NT2/D1 (cell line): ENCODE data around the gene MCTP1.

Experiments used
- DNase-seq: peaks from one replicate; pipeline ENCODE4 v3.0.0-alpha.2; 2011; ENCODE audit warnings: low read depth, low spot score
- H3K27me3 ChIP-seq: 2 replicates; pipeline ENCODE4 v1.6.0; 2011; ENCODE audit warnings: mild to moderate bottlenecking; ENCODE audit not compliant: insufficient read length, insufficient read depth
- H3K36me3 ChIP-seq: 2 replicates; pipeline ENCODE4 v1.6.1; 2011; ENCODE audit warnings: mild to moderate bottlenecking, low read length, mixed read lengths; ENCODE audit not compliant: insufficient read depth, insufficient read length
- H3K4me1 ChIP-seq: 2 replicates; pipeline ENCODE4 v1.5.1; 2011; ENCODE audit not compliant: insufficient read depth, insufficient read length
- H3K4me3 ChIP-seq: 2 replicates; pipeline ENCODE4 v1.5.1; 2011; ENCODE audit warnings: low read depth; ENCODE audit not compliant: insufficient read length
- H3K9ac ChIP-seq: 2 replicates; pipeline ENCODE4 v1.6.0; 2011; ENCODE audit warnings: low read depth; ENCODE audit not compliant: insufficient read length
- H3K9me3 ChIP-seq: 2 replicates; pipeline ENCODE4 v1.5.1; 2011; ENCODE audit warnings: mild to moderate bottlenecking, low read length; ENCODE audit not compliant: insufficient read depth
- SUZ12 ChIP-seq: IDR thresholded peaks from 2 replicates; pipeline ENCODE4 v1.6.1; 2011; ENCODE audit not compliant: insufficient read length, insufficient read depth; ENCODE audit errors: extremely low read depth
- YY1 ChIP-seq: IDR thresholded peaks from 2 replicates; pipeline ENCODE4 v1.6.1; 2011; ENCODE audit not compliant: insufficient read length, insufficient read depth
- ZNF274 ChIP-seq: IDR thresholded peaks from 2 replicates; pipeline ENCODE4 v1.6.1; 2011; ENCODE audit warnings: mild to moderate bottlenecking, low read depth, low read length

MCTP1 gene

GRCh38 chr5:95026718-95027117, 258.2 kb downstream of the MCTP1 start:
- H3K4me1 ChIP-seq = no peaks in the 10 kb centered on the region
- TF ChIP-seq SUZ12 = no peak
- no peak for TF ChIP-seq YY1
- TF ChIP-seq ZNF274 = no peak
- no peaks in the 10 kb centered on the region for H3K9me3 ChIP-seq
- H3K9ac ChIP-seq = no peak overlapping the region
- H3K27me3 ChIP-seq = no peaks in the 10 kb centered on the region
- H3K4me3 ChIP-seq = no peak overlapping the region
- H3K36me3 ChIP-seq = no peaks in the 10 kb centered on the region
- DNase-seq = no peak

GRCh38 chr5:95022967-95023695, 261.8 kb downstream of the MCTP1 start:
- no peak overlapping the region for H3K4me3 ChIP-seq
- no peaks in the 10 kb centered on the region for H3K4me1 ChIP-seq
- TF ChIP-seq SUZ12 (no peak), ZNF274 (no peak), YY1 (no peak)
- no peak for DNase-seq
- no peaks in the 10 kb centered on the region for H3K9me3 ChIP-seq
- no peak overlapping the region for H3K9ac ChIP-seq
- H3K27me3 ChIP-seq = no peaks in the 10 kb centered on the region
- H3K36me3 ChIP-seq = no peaks in the 10 kb centered on the region

DNA sequence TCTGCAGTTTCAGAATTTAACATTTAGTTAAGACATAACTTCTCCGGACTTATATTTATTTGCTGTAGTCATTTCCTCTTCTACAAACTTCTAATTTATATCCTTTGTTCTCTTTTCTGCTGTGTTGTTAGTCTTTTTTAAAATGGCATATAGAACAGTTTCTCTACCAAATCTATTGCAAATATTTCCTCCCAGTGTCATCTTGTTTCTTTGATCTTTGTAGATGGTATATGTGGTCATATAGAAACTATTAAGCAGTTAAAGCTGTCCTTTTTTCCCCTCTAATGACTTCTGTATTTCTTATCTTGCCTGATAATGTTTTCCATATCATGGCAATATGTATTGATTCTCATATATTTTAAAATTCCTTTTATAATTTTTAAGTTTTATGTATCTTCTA, 264.5 kb downstream of the MCTP1 start:
- Histone ChIP-seq H3K9ac (no peak overlapping the region), H3K36me3 (no peaks in the 10 kb centered on the region), H3K4me3 (no peak overlapping the region), H3K9me3 (no peaks in the 10 kb centered on the region), H3K4me1 (no peaks in the 10 kb centered on the region), H3K27me3 (no peaks in the 10 kb centered on the region)
- TF ChIP-seq ZNF274 (no peak), SUZ12 (no peak), YY1 (no peak)
- DNase-seq = no peak

DNA sequence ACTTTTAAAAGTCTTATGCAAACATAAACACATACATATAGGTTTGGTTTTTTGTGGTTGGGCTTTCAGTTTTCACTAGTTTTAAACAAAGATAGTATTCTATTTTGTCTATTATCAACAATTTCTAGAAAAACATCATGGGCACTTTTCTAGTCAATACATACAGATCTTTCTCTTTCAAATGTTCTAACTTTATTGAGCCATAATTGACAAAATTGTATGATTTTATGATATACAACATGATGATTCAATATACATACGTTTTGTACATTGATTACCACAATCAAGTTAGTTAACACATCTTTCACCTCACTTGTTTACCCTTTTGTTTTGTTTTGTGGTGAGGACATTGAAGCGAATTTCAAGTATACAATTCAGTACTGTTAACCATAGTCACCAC, 265.9 kb downstream of the MCTP1 start:
- Histone ChIP-seq H3K27me3 (no peaks in the 10 kb centered on the region), H3K4me3 (no peak overlapping the region), H3K36me3 (no peaks in the 10 kb centered on the region), H3K9me3 (no peaks in the 10 kb centered on the region), H3K4me1 (no peaks in the 10 kb centered on the region), H3K9ac (no peak overlapping the region)
- no peak for DNase-seq
- TF ChIP-seq YY1 (no peak), ZNF274 (no peak), SUZ12 (no peak)

DNA sequence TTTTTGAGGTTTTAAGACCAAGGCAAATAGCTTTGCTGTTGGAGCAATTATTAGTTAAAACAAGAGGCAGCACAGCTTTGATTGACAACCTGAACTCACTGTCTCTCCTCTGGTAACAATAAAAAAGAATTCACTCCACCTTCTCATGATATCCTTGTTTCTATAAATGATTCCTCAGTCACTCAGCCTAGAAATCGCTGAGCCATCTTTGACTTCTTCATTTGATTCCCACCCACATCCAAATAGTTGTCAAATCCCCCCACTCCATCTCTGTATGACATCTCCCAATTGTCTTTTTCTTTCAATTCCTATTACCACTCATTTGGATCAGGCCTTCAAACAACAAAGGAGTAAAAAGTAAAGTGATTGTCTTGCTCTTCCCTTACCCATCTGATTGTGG, 266.4 kb downstream of the MCTP1 start:
- no peaks in the 10 kb centered on the region for H3K36me3 ChIP-seq
- H3K27me3 ChIP-seq = no peaks in the 10 kb centered on the region
- H3K4me3 ChIP-seq = no peak overlapping the region
- no peaks in the 10 kb centered on the region for H3K9me3 ChIP-seq
- DNase-seq = no peak
- no peaks in the 10 kb centered on the region for H3K4me1 ChIP-seq
- H3K9ac ChIP-seq = no peak overlapping the region
- no peak for TF ChIP-seq YY1
- TF ChIP-seq ZNF274 = no peak
- no peak for TF ChIP-seq SUZ12

DNA sequence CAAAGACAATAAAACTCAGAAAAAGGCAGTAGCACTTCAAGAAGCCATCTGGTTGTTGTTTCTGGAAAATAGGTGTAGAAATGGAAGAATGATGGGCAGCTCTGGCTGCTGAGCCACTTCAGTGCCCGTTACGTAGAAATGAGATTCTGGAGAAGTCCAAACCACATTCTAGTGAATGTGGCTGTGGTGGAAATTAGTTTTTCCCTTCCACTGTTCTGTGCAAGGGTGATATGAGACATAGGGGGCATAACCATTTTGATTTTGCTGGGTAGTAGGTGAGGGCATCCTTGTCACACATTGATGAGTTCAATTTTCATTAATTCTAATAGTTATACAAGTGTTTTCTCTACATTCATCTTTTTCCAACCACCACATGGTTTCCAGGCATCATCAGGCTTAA, 275.1 kb downstream of the MCTP1 start:
- H3K9ac ChIP-seq = no peak overlapping the region
- no peak for DNase-seq
- H3K36me3 ChIP-seq = no peaks in the 10 kb centered on the region
- H3K4me3 ChIP-seq = no peak overlapping the region
- H3K9me3 ChIP-seq = peaks cover 4% of the 10 kb centered on the region; the same call in 1 of the 2 replicates
- TF ChIP-seq SUZ12 (no peak), ZNF274 (no peak), YY1 (no peak)
- H3K4me1 ChIP-seq = no peaks in the 10 kb centered on the region
- no peaks in the 10 kb centered on the region for H3K27me3 ChIP-seq

DNA sequence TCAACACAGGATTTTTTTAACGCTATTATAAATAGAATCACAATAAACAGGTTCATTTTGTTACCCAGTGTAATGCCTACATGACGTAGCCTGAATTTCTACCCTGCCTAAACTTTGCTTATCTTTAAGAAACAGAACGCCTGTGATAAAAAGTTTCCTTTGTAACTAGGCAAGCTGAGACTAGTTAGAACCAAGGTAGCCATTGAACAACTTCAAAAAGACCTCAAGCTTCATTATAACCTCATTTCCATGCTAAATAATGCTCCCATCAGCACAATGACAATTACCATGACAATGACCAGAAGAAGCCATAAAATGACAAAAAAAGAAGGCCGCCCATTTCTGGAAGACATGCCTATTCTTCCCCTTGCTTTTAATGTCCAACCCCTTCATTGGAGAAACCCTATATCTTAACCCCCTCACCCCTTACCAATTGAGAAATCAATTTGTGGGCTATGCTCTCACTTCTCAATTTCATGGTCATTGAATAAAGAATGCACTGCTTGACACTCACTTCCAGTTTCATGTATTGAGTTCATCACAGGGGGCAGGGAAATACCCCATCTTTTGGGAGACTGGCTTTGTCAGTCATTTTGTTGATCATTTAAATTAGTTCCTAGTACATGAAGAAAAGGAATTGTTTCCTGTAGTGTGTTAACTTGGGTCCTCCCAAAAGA, 276.8 kb downstream of the MCTP1 start:
- H3K9me3 ChIP-seq = peaks cover 20% of the 10 kb centered on the region; the same call in 1 of the 2 replicates
- no peaks in the 10 kb centered on the region for H3K4me1 ChIP-seq
- no peak overlapping the region for H3K4me3 ChIP-seq
- DNase-seq = no peak
- H3K36me3 ChIP-seq = no peaks in the 10 kb centered on the region
- no peak overlapping the region for H3K9ac ChIP-seq
- no peaks in the 10 kb centered on the region for H3K27me3 ChIP-seq
- no peak for TF ChIP-seq SUZ12
- no peak for TF ChIP-seq ZNF274
- no peak for TF ChIP-seq YY1
